A673 (cell line): Measurements from ENCODE around the gene ATOH8. TPM values are rescaled to one million over a fixed set of nuclear protein-coding genes. Genes with fewer than 3 reads are reported as not detected.

Experiments used
- BruUV-seq: library from RNA; stranded (reverse); fragments of 400-500 nt; replicated peaks from 2 replicates; lab custom pipeline; 2021; lab: Mats Ljungman, UMichigan
- CTCF ChIA-PET: fragments of 300-600 bp; sonication (Branson Sonifier 250); formaldehyde crosslinking; loops from one replicate; lab custom pipeline; 2022; ENCODE audit warnings: antibody characterized with exemption; lab: Charles Lee
- POLR2A ChIA-PET: fragments of 300-600 bp; sonication (Branson Sonifier 250); formaldehyde crosslinking; loops from one replicate; lab custom pipeline; 2022; ENCODE audit warnings: antibody characterized with exemption; ENCODE audit not compliant: low non-redundant PET; lab: Charles Lee
- DNase-seq: peaks from one replicate; pipeline ENCODE4 v3.0.0-alpha.2; 2015; ENCODE audit warnings: low spot score
- H3K27ac ChIP-seq: fragments of 200-600 bp; sonication (generic); 2 replicates; pipeline ENCODE4 v1.5.1; 2016; ENCODE audit warnings: mixed run types, low read depth, mild to moderate bottlenecking, mixed read lengths, antibody characterized with exemption, low read length; ENCODE audit not compliant: poor library complexity, severe bottlenecking
- H3K27me3 ChIP-seq: fragments of 200-600 bp; sonication (generic); replicated peaks from 2 replicates; pipeline ENCODE4 v1.6.1; 2017; ENCODE audit warnings: mixed run types, low read depth, mild to moderate bottlenecking, mixed read lengths, antibody characterized with exemption, low read length; ENCODE audit not compliant: insufficient read depth, poor library complexity
- H3K36me3 ChIP-seq: fragments of 200-600 bp; sonication (generic); 2 replicates; pipeline ENCODE4 v1.6.1; 2016; ENCODE audit warnings: mixed run types, mild to moderate bottlenecking, mixed read lengths, antibody characterized with exemption, low read length; ENCODE audit not compliant: insufficient read depth, poor library complexity, severe bottlenecking
- H3K4me1 ChIP-seq: fragments of 200-600 bp; sonication (generic); 2 replicates; pipeline ENCODE4 v1.6.1; 2017; ENCODE audit warnings: mixed run types, mild to moderate bottlenecking, mixed read lengths, antibody characterized with exemption, low read length; ENCODE audit not compliant: insufficient read depth, poor library complexity, severe bottlenecking
- H3K4me3 ChIP-seq: fragments of 200-600 bp; sonication (generic); 2 replicates; pipeline ENCODE4 v1.5.1; 2016; ENCODE audit warnings: low read depth, mixed run types, mild to moderate bottlenecking, mixed read lengths, low read length; ENCODE audit not compliant: poor library complexity, severe bottlenecking
- H3K9me3 ChIP-seq: fragments of 200-600 bp; sonication (generic); 2 replicates; pipeline ENCODE4 v1.6.1; 2016; ENCODE audit warnings: mixed run types, low read depth, mild to moderate bottlenecking, mixed read lengths, antibody characterized with exemption, low read length; ENCODE audit not compliant: poor library complexity, severe bottlenecking
- EZH2 ChIP-seq: fragments of 200-600 bp; sonication (generic); IDR thresholded peaks from 2 replicates; pipeline ENCODE4 v1.6.1; 2017; ENCODE audit warnings: borderline replicate concordance, low read depth, mild to moderate bottlenecking, mixed read lengths, antibody characterized with exemption, low read length; ENCODE audit not compliant: poor library complexity, severe bottlenecking
- intact Hi-C: fragments of 100-400 bp; cut with micrococcal nuclease; formaldehyde crosslinking; loops from one replicate; pipeline ENCODE4 v1.10.0; 2022; ENCODE audit not compliant: unreplicated experiment
- total RNA-seq: library from RNA; stranded (reverse); gene quantifications from 2 replicates; pipeline ENCODE4 v1.2.3, GENCODE V29; 2021
- TF ChIP-seq, protein P1 (sequence below): fragments of 300-800, 200-600 bp; sonication (generic); conservative IDR thresholded peaks from 2 replicates; pipeline ENCODE4 v1.5.1; 2017; ENCODE audit warnings: low read depth, mild to moderate bottlenecking, antibody characterized with exemption, low read length, moderate library complexity, mixed read lengths

ATOH8 gene
- total RNA-seq, 1 experiment from 2014 or later: 4.6 TPM

DNA sequence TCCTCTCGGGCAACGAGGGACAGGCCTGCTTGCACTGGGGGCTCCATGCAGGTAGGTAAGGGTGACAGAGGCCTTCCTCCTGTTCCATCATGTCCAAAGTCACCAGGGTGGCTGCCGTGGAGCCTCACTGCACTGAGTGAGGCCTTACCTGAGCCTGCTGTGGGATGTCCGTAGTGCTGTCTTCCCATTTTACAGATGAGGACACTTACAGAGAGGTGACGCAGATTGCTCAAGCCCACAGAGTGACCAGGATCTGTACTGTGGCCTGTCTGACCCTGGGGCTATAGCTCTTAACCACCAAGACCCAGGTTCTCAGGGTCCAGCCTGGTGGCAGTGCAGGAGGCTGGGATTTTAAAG lies 5.4 kb downstream of the ATOH8 start:
- no TSS peak for BruUV-seq
- Histone ChIP-seq H3K27ac (no peak overlapping the region), H3K4me3 (no peak overlapping the region), H3K9me3 (no peaks in the 10 kb centered on the region), H3K4me1 (peaks cover 19% of the 10 kb centered on the region), H3K36me3 (no peaks in the 10 kb centered on the region), H3K27me3 (no peaks in the 10 kb centered on the region)
- no peak for TF ChIP-seq EZH2
- TF ChIP-seq, protein P1, sequence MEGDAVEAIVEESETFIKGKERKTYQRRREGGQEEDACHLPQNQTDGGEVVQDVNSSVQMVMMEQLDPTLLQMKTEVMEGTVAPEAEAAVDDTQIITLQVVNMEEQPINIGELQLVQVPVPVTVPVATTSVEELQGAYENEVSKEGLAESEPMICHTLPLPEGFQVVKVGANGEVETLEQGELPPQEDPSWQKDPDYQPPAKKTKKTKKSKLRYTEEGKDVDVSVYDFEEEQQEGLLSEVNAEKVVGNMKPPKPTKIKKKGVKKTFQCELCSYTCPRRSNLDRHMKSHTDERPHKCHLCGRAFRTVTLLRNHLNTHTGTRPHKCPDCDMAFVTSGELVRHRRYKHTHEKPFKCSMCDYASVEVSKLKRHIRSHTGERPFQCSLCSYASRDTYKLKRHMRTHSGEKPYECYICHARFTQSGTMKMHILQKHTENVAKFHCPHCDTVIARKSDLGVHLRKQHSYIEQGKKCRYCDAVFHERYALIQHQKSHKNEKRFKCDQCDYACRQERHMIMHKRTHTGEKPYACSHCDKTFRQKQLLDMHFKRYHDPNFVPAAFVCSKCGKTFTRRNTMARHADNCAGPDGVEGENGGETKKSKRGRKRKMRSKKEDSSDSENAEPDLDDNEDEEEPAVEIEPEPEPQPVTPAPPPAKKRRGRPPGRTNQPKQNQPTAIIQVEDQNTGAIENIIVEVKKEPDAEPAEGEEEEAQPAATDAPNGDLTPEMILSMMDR: no peak
- intact Hi-C loops: no loop called here
- POLR2A ChIA-PET: no interaction called here
- no peak for DNase-seq
- CTCF ChIA-PET: no interaction called here

DNA sequence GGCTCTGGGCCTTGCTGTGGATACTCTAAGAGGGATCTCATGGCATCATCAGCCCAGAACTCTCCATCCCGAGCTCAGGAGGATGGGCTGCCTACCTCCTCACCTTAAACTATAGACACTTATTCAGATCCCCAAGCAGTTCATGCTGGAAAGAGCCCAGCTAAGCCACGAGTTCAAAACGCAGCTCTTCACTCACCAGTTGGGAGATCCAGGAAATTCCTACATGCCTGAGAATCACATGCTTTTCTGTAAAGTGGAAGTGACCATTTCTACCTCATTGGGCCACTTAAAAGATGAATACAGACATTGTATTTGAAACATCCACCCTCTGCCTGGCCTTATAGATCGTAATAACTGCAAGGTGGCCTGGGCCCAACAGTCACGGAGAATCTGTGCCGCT lies 6.6 kb downstream of the ATOH8 start:
- CTCF ChIA-PET: no interaction called here
- peaks cover 25% of the 10 kb centered on the region for H3K4me1 ChIP-seq
- TF ChIP-seq, protein P1: no peak
- no peak for TF ChIP-seq EZH2
- intact Hi-C loops: no loop called here
- no peaks in the 10 kb centered on the region for H3K27me3 ChIP-seq
- no peak for DNase-seq
- H3K4me3 ChIP-seq: no peak overlapping the region
- POLR2A ChIA-PET: no interaction called here
- H3K27ac ChIP-seq: no peak overlapping the region
- no TSS peak for BruUV-seq
- no peaks in the 10 kb centered on the region for H3K9me3 ChIP-seq
- no peaks in the 10 kb centered on the region for H3K36me3 ChIP-seq

DNA sequence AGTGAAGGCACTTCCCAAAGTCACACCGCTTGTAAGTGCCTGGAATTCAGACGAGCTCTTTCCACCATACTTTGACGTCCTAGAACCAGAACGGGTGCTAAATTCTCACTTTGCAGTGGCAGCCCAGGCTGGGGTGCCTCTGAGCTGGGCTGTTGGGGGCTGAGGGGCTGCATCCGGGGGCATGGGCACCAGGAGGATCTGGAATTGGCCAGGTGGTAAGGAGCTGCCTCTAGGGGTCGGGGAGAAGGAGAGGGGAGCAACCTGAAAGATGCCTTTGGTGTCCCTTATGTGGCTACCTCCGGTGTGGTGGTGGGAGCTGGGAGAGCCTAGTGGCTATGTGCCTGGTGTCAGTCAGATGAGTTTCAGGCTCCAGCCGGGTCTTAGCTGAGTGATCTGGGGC lies 7.1 kb downstream of the ATOH8 start:
- no peaks in the 10 kb centered on the region for H3K27me3 ChIP-seq
- intact Hi-C loops: no loop called here
- POLR2A ChIA-PET: no interaction called here

More for the DNA sequence above, 7.1 kb downstream of the ATOH8 start:
- Histone ChIP-seq H3K9me3 (no peaks in the 10 kb centered on the region), H3K27ac (no peak overlapping the region), H3K4me3 (no peak overlapping the region), H3K4me1 (peaks cover 25% of the 10 kb centered on the region), H3K36me3 (no peaks in the 10 kb centered on the region)
- BruUV-seq: no TSS peak
- no peak for DNase-seq
- CTCF ChIA-PET: no interaction called here
- TF ChIP-seq EZH2: no peak
- TF ChIP-seq, protein P1: no peak
